Omental fat pad (tissue), 4 donors: ENCODE results near the gene ABCD1. TPM values are rescaled to one million over a fixed set of nuclear protein-coding genes. Genes with fewer than 3 reads are reported as not detected.

Experiments
- ATAC-seq: fragments of 150-250 bp; one replicate; pipeline ENCODE4 v1.9.1; 2016; ENCODE audit warnings: mild to moderate bottlenecking, moderate library complexity; ENCODE audit not compliant: low FRiP score
- DNase-seq: peaks from one replicate; pipeline ENCODE4 v3.0.0-alpha.2; 2019; ENCODE audit warnings: low spot score
- CTCF ChIP-seq, 3 donors: fragments of 450-650 bp; IDR thresholded peaks; one replicate each; pipeline ENCODE4 v1.5.1; 2016 to 2017; ENCODE audit warnings: antibody characterized with exemption in 3 of 3, mild to moderate bottlenecking in 3 of 3, moderate library complexity in 2 of 3
- total RNA-seq, 4 donors: library from RNA; depleted of rRNA; stranded (reverse); fragments of >200 nt; gene quantifications; one replicate each; pipeline ENCODE4 v1.1.0, GENCODE V29; 2016

The ABCD1 gene
- total RNA-seq, 4 donors from 2014 or later, result 17.5 to 38.9 (median 23.4) TPM

- DNase-seq, result no peak
- no peak for TF ChIP-seq CTCF (IDR thresholded peaks at IDR 0.05)
- ATAC-seq, result no peak
These were observed 44.7 kb downstream of the ABCD1 start for GRCh38 chrX:153769158-153769864.

GRCh38 chrX:153769865-153770600, 45.4 kb downstream of the ABCD1 start:
- no peak for DNase-seq
- ATAC-seq, result no peak
- TF ChIP-seq CTCF (IDR thresholded peaks at IDR 0.05), result no peak

- TF ChIP-seq CTCF (IDR thresholded peaks at IDR 0.05), result no peak
- DNase-seq, result no peak
- no peak for ATAC-seq
These were observed 46.2 kb downstream of the ABCD1 start for GRCh38 chrX:153770601-153771414.

GRCh38 chrX:153771415-153772315, 47.0 kb downstream of the ABCD1 start:
- TF ChIP-seq CTCF (IDR thresholded peaks at IDR 0.05), result no peak
- ATAC-seq, result no peak
- no peak for DNase-seq

GRCh38 chrX:153772316-153773217, 47.9 kb downstream of the ABCD1 start:
- no peak for DNase-seq
- TF ChIP-seq CTCF (IDR thresholded peaks at IDR 0.05), result no peak

More at GRCh38 chrX:153772316-153773217, 47.9 kb downstream of the ABCD1 start:
- ATAC-seq, result no peak
